ENCODE measurements around the gene TRMT1.

The TRMT1 gene

DNA sequence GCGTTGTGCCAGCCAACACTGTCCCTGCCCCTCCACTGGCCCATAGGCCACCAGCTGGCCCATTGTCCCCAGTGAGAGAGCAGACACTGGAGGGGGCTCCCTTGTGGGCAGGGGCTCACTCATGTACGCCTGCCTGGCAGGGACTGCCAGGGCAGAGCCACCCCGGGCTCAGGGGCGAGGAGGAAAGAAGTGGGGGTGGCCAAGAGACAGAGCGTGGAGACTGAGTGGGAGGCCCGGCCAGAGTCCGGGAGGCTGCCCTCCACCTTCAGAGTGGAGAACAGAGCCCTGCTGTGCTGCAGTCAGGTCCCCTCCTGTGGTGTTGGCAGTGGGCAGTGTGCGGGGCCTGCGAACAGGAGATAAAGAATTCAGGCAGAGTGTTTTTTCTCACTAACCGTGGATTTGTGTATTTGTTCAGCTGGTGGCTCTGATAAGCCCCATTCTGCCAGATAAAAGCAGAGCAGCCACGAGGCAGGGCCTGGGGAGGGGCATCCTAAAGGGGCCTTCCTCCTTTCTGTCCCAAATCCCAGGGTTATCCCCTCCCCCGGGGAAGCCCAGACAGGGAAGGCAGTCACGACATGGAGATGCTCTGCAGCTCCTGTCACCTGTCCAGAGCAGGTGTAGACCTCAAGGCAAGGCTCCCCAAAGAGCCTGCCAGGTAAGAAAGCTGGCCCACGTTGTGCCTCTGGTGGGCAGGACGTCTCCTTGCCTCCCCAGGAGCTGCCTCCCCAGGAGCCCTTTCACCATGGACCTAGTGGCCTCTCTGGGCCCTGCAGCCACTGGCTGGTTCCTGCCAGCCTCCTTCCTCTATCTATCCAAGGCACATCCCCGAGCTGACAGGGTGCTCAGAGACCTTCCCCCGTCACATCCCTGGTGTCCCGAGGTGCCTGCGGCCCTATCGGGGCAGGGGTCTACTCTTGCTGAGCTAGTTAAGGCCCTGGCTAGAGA, 46.9 kb downstream of the TRMT1 start:
- no peak for DNase-seq

DNA sequence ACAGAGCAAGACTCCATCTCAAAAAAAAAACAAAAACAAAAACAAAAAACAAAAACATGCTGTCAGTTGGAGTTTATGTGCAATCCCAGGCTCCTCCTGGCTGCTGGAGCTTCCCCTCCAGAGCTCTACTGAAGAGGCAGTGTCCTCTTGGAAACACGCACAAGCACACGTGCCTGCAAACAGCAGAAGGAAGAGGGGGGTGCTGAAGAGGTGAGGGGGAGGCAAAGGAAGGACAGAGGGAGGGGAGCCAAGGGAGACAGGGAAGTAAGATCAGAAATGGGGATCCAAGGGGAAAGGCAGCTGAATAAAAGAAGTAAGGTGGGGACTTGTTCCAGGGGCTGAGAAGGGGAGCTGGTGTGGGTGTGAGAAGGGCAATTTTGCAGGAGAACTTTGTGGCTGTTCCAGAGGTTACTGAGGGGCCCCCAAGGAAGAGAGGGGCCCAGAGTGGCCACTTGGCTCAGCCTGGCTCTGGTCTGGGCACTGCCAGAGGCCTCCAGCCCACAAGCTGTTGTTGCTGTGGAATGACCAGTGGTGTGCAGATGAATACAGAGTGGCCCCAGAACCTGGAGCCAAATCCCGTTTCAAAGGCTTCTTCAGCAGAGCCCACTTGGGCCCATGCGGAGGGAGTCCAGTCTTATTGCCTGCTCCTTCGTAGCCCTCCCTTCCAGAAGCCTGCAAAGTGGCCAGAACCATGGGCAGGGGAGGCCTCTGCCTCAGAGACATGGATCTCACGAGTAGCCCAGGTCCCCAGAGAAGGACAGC, 48.3 kb downstream of the TRMT1 start:
- DNase-seq = no peak

DNA sequence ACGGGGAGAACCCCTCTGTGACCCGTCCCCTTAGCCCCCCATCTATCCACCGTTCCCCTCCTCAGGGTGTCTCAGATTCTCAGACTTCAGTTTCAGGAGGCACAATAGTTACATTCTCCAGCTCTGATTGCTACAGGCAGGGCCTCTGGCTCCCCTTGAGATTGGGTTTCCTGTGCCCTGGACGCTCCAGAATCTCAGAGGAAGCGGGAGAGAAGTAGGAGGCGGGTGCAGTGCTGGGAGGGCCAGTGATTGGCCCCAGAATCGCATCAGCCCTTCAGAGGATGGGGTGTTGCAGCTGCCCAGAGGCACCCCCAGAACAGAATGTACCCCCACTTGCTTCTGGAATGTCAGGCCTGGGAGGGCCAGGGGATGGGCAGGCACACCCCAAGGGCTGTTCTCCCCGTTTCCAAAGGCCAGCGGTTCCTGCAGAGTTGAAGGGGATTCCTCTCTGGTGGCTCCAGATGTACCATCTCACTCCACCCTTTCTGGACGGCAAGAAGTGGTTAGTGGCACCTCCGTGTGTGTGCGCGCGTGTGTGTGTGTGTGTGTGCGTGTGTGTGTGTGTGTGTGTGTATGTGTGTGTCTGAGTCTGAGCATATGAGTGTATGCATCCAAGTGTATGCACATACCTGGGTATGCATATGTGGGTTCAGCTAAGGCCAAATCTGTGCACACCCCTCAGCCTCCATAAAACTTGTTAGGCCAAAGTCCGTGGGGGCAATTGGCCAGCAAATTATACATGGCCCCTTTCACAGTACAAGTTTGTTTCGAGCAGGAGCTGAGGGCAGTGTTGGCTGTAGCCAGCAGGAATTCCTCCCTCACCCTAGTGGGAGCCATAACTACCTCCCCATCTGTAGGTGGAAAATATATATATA, 49.4 kb downstream of the TRMT1 start:
- DNase-seq = no peak

DNA sequence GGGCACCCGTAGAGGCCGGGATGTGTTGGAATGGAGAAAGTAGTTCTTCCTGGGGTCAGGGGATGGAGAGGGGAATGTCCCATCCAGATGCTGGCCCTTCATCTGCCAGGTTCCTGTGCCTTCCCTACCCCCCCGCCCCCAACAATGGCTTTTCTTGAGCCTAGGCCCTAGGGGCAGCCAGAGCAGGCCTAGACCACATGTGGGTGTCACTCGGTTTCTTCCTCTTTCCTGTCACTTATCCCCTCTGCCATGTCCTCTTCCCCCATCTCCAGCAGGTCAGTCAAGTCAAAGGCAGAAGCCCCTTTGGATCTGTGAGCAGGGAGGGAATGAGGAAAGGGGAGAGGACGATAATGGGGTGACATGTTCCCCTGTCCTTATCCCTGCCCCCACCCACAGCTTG, 50.3 kb downstream of the TRMT1 start:
- DNase-seq = no peak

DNA sequence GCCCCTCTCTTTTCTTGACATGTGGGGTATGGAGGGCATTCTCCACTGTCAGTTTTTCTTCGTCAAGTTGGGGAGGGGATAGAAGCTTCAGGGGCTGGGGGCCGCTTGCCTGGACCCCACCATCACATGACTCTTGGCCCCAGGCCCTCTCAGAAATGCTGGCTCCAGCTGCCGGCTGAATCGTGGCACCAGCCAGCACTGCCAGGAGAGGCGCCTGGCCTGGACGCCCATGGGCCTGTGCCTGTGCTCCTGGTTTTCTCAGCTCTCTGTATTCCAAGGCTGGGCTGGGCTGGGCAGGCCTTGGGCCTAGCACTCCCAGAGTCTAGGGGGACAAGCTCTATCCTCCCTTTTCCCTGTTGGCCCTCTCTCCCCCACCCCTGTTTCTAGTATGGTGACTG, 52.4 kb downstream of the TRMT1 start:
- DNase-seq = no peak

DNA sequence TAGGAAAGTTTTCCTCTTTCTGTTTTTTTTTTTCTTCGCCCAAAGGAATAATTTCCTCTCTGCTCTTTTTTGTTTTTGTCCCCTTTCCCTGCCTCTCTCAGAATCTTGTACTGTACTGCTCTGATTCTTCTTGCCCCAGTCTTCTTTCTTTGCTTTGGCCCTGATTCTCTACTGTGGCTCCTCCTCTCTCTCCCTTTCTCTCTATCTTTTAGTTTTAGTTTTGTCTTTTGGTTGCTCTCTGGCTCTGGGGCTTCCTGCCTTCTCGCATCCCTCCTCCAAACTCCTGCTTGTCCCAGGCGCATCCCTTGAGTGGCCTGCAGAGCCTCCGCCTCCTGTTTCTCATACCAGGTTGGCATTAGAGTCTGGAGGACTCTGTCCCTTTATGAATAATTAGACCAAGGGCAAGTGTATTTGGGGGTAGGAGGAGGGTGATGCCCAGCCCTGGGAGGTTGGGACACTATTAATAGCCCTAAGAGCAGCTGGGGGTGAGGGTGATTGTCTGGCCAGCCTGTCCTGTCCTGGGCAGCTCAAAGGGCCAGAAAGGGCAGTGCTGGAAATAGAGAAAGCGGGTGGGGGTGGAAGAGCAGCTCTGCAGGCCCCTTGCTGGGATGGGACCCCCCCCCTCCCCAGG, 53.0 kb downstream of the TRMT1 start:
- DNase-seq = no peak

DNA sequence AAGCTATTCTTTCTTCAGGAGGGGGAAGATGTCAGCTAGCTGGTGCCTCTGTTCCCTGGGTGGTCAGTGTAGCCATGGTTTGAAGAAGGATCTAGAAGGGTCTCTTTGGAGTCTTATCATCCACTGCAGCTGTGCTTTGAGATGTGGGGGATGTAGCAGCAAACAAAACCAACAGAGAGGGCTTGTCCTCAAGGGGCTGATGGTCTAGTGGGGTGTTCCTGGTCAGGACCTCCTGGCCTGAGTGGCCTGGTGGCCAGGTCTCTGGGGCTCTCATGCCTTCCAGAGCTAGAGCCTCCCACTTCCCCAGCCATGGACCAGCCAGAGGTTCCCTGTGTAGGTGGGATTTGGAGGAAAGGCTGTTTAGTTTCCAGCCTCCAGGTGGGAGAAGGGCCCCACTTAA, 54.2 kb downstream of the TRMT1 start:
- no peak for DNase-seq

DNA sequence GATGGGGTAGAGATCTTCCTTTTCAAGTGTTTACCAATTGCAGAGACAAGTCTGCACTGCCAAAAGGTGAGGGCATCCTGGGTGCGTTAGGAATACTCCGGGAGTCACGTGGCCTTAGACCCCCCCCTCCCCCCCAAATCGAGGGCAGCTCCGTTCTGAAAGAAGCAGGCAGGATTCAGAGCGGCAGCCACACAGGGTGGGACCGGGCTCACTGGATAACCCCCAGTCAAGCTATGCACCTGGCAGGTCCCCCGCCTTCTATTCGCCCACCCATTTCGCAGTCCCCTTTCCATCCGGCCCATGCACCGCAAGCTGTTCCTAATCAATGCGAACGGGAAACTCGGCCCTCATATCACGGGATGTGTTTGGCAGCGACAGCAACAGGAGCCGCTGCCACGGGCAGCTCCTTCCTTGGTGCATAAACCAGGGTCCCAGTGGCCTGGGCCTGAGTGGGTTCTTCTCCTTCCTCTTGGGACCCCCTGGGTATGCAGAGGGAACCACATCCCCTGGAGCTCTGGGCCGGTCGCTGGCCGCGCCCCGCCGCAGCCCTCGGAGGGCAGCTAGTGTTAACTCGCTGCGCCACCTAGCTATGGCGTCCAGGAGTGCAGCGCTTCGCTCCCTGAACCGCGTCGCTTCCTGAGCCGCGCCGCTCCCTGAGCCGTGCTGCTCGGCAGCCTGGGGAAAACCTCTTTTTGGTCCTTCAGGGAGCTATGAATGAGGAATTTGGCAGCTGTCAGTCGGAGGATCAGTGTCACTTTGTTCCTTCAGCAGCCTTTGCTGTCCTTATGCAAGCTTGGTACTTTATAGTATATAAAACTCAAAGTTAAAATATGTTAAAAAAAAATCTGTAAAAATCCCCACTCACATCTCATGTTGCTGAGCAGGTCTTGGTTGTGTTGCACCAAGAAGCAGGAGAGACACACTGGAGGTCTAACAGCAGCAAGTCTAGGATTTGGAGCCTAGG, 55.3 kb downstream of the TRMT1 start:
- DNase-seq = peak; percentile 76

DNA sequence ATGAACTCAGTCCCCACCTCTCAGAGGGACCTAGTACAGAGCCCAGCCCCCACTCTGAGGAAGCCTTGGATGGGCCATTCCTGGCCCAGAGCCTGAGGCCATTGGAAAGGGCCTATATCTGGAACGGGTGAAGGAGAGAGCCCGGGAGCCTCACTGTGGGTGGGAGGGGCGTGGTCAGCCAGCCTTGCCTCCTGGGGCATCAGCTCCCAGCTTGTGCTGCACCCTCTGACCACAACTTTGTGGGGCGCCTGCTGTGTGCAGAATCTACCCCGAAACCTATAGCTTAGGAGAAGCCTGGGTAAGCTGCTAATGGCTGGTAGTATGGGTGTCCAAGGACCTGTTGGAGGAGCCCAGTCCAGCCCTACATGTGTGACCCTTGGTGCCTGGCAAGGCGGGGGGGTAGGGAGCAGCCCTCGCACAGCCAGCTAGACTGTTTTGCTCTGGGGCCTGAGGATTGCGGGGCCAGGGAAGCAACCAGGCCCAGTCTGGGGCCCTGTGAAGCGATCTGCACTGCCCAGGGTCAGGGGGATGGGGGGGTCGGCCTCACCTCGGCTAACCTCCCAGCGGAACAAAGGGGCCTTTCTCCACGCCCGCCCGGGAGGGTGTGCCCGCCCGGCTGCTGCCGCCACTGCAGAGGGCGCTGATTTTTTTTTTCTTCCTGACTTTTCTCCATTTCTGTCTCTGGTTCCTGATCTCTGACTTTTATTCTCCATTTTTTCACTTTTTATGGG, 56.1 kb downstream of the TRMT1 start:
- no peak for DNase-seq

DNA sequence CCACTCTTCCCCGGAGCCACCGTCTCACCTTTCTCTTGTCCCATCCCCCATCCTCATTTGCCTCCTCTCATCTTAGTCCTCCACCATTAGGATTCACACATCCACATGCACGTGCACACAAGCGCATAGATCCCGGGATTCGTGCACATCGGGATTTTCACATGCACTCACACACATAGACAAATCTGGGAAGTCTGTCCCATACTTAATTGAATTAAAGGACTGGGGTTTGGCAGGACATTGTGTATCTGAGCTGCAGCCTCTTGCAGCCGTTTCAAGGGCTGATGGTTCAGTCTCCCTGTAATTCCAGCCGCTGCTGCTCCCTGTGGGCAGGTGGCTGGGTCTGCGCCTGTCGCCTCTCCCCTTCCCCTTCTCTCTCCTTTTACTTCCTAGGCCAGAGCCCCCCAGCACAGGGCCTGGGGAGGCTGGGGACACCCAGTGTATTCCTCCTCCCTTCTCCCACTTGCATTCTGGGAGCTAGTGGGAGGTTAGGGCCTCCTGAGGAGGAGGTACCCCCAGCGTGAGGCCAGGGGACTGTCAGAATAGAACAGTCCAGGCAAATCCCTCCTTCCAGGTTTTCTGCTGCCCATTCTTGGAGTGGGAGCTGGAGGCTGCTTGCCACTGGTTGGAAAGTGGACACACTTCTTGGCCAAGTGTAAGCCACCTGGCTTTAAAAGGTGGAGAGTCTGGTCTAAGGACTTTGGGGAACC, 57.4 kb downstream of the TRMT1 start:
- no peak for DNase-seq

DNA sequence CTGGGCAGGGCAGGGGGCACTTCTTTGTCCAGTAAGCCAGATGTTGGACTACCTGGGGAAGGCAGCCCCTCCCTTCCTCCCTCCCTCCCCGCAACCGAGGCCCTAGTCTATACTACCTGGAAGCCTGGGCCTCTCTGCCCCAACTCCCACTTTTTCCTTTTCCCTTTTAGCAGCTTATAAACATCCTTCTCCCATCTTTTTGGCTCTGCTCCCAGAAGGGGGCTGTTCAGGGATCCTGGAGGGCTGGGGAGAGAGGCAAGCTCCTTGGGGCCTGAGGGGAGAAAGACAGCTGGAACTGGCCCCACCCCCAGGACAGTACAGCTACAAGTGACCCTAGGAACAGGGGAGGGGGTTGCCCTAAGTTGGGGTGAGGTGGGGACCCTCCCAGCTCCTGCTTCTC, 58.8 kb downstream of the TRMT1 start:
- DNase-seq = peak; percentile 67

DNA sequence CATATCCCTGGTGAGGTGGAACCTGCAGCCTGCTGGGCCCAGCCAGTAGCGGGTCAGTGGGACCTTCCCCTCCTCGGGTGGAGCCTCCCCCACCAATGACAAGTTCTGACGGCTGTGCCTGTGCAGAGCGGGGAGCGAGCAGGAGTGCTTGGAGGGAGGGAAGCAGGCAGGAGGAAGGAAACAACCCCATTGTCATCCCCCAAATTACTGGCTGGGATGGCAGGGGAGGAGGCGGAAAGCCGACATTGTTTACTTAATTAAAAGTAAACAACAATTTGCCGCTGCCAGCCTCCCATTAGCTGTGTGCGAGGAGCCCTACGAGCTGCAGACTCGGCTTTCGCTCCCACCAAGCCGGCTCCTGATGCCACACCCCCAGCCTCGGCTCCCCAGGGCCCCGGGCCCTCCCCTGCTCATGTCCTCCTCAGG, 59.4 kb downstream of the TRMT1 start:
- no peak for DNase-seq

DNA sequence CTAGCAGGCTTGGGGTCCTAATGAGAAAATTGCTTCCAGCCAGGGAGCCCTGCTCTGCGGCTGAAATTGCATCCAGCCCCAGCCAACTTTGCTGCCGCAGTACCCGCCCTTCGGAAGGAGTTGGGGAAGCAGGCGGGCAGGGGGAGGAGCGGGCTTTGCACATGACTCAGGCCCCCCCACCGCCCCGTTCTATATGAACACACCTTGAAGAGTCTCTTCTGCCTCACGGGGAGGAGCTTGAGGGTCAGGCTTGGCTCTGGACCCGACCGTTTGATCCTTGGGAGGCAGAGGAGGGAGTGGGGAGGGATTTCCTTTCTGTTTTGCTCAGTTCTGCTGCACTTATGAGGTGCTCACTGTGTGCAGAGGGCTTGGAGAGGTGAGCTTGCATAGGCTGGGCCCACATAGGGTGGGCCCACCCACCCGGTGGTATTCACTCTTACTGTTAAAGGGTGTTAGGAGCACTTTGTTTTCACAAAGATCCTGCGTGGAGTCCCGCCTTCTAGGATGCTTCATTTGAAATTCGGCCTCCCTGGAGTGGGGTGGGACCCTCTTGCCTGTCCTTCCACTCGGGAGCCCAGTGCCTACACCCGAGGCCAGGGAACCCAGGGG, 60.4 kb downstream of the TRMT1 start:
- DNase-seq = peak; percentile 96

DNA sequence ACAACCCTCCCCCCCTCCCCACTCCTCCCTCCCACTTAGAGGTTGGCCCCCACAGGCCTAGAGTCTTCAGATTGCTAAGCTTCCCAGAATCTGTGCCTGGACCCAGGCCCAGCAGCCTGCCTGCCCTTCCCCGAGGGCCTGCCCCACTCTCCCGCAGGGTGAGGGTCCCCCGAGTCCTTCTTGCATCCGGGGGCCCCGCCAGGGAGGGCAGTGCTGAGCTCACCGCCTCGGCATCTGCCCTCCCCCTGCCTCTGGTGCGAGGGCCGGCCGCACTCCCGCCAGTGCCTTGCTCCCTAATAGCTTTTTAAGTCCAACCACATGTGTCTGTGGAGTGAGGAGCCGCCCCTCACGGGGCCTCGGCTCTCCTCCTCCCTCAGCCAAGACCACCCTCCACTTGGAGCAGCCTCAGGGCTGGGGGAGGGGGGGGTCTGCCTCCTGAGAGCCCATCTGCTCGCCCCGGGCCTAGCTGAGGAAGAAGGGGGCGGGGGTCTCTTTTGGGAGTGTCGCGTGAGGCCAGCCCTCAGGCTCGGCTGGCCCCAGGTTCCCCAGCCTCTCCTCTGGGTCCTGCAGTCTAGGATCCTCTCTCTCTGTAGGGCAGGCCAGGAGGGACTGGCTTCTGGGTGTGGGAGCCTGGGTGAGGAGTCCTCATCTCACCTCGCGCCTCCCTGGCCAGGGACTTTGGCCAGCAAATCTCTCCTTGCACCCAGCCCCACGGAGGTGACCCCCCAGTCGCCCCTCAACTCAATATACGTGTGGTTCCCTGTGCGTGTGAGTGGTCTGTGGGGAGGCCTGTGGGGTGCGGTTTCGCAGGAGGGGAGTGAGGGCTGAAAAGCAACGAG, 61.1 kb downstream of the TRMT1 start:
- peak; percentile 98 for DNase-seq
